GM19468 (cell line): ENCODE results near the gene ZNF134.
A peak's percentile ranks its signal among the peaks of the same experiment; 100 is the strongest.

Experiments used
- ATAC-seq: cut with Tn5 transposase; IDR thresholded peaks from one replicate; pipeline ENCODE4 v1.9.1; 2021; ENCODE audit warnings: mild to moderate bottlenecking, moderate library complexity, moderate number of reproducible peaks; ENCODE audit not compliant: unreplicated experiment; ENCODE audit errors: extremely low read depth

Gene ZNF134

GRCh38 chr19:57613941-57614743 is at the start of gene ZNF134:
TSS of gene ZNF134 (plus strand) at chr19:57614242. CDS start at chr19:57619469, 5,227 bp downstream.
- no peak for ATAC-seq

DNA sequence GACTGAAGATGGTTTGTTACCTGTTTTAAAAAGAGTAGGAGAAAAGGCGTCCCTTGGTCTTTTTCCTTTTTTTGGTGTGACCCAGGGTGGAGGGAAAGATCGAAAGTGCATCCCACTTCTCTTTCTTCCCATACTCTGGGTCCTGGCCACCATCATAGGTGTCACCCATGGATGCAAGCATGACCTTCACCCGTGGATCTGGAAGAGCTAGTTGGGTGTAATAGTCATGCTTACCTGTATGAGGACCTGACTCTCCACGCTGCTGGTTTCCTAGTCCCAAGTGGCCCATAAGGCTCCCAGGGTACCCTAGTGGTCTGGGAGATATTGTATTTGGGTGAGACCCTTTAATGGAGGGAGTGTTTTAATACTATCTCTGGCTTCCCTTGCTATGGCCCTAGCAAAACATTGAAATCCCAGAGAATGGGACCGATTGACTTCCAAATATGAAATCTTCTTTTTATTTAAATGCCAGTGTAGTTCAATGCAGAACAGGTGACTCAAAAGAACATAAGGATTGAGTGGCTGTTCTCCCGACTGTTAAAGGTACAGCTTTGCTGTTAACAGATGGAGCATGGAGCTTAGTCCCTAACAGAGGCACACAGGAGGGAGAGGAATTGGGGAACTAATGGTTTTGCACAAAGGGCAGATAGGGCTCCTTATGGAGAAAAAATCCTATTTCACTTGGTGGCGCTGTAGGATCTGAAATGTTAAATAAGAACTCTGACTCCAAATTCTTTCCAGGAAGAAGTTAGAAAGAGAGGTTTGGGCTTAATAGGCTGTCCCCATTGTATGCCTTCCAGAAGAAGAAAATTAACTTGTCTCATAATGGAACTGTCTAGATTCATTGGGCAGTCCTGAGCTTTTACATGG is 47.4 kb upstream of the ZNF134 start:
- ATAC-seq: no peak

DNA sequence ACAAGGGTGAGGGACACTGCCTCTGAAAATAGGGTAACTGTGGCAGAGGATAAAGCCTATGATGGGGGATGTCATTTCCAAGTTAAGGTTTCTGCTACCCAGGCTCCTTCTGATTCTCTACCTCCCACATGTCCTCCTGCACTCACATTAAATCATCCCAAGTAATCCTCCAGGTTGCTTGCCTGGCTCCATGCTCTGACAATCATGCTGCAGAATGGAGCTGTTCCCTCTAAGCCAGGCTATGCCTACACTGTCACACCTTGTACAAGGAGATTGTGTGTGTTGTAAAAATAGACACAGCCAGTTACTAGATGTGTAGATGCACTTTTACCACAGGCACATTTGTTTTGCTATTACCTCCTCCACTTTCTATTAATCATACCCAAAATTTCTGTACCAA is 43.3 kb upstream of the ZNF134 start:
- no peak for ATAC-seq

DNA sequence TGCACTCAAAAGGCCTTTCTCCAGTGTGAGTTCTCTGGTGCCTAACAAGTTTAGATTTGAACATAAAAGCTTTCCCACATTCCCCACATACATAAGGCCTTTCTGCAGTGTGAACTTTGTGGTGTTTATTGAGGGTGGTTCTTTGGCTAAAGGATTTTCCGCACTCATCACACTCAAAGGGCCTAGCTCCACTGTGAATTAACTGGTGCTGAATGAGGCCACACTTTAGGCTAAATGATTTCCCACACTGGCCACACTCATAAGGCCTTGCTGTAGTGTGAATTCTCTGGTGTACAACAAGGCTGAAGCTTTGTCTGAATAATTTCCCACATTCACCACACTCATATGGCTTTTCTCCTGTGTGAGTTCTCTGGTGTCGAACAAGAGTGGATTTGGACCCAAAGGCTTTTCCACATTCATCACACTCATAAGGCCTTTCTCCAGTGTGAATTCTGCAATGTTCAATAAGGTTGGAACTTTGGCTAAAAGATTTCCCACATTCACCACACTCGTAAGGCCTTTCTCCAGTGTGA is 41.6 kb upstream of the ZNF134 start:
- ATAC-seq: no peak

DNA sequence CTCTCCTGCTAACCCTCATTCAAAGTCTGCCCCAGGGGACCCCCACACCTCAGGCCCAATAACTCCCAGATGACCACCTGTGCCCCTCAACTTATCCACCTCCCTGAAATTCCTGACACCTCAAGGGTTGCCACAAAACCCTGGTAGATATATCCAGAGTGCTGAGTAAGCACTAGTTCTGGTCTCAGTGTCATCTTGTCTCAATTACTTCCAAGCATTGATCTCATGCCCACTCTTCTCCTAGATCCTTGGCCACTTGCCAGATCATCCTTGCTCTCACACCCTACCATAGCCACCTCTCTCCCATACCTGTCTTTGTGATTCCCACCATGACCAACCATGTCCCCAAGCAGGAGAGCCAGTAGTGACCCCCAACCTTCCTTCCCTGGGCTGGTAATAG is 37.4 kb upstream of the ZNF134 start:
- no peak for ATAC-seq

- peak; percentile 60 for ATAC-seq
Observed at GRCh38 chr19:57578487-57579205, 35.4 kb upstream of the ZNF134 start, which contains the start of gene ZNF416. TSS of gene ZNF416 (minus strand) at chr19:57578911. CDS start at chr19:57578704, 207 bp downstream.

- ATAC-seq: no peak
Observed at GRCh38 chr19:57583104-57583520, 30.9 kb upstream of the ZNF134 start.

- no peak for ATAC-seq
Observed at GRCh38 chr19:57583521-57584416, 30.3 kb upstream of the ZNF134 start, which contains the start of gene ZIK1. TSS of gene ZIK1 (plus strand) at chr19:57584145. CDS start at chr19:57584357, 212 bp downstream.

DNA sequence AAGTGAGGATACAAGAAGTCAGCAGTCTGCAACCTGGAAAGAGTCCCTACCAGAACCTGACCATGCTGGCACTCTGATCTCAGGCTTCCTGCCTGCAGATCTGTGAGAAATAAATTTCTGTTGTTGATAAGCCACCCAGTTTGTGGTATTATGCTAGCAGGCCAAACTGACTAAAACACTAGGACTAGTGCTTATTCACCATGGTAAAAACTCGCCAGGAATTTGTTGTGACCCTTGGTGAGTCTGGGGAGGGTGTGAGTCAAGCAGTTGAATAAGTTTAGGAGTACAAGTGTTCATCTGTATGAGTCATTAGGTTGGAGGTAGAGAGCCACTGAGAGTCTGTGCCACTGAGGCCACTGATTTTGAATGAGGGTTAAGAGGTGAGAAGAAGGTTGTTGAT is 26.5 kb upstream of the ZNF134 start:
- no peak for ATAC-seq

GRCh38 chr19:57599377-57599760 is 14.7 kb upstream of the ZNF134 start:
- no peak for ATAC-seq

DNA sequence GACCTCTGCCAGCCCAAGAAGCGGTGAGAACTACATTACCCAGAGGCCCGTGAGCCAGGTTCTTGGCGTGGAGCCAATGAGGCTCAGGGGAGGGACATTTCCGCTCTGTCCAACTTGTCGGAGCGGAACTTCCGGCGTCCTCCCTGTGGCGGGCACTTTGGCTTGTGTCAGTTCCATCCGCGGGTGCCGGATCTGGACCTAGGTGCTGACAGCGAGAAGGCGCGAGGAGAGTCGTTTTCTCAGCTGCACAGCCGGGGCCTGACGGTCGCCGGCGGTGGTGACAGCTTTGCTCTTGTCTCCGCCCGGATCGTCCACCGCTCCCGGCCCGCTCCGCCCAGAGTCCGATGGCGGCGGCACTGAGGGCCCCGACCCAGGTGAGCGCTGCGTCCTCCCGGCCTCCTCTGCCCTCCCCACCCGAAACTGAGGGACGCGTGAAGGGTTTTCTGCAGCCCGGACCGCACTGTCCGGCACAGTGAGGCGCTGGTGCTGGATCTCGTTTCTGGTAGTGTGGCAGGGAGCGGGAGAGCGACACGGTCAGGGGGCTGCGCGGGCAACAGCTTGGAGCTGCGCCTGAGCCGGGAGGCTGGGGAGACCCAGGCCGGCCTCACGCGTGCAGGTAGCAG is 14.2 kb upstream of the ZNF134 start, which contains the start of gene ZNF530:
TSS of gene ZNF530 (plus strand) at position 125 of the 623 bp plus-strand sequence. CDS start 4,461 bp downstream, outside the sequence.
- peak; percentile 94 for ATAC-seq

GRCh38 chr19:57606931-57607330 is 7.1 kb upstream of the ZNF134 start:
- no peak for ATAC-seq

GRCh38 chr19:57611113-57611512 is 2.9 kb upstream of the ZNF134 start:
- ATAC-seq: no peak

- no peak for ATAC-seq
Observed at GRCh38 chr19:57615346-57615745, 1.3 kb downstream of the ZNF134 start.

GRCh38 chr19:57620673-57621348 is 6.8 kb downstream of the ZNF134 start:
- no peak for ATAC-seq

DNA sequence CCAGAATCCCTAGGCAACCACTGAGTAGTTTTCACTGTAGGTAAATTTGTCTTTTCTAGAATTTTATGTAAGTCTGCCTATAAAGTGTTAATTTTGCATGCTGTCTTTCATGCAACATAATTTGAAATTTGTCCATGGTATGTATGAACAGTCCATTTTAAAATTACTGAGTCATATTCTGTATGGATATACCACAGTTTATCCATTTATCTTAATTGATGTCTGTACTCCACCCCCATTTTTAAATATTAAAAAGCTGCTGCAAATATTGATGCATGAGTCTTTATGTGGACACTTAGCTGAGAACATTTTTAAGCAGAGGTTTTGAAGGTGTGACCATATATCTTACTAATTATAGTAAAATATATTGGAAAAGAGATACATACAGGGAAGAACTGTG is 9.0 kb downstream of the ZNF134 start:
- ATAC-seq: no peak

- peak; percentile 70 for ATAC-seq
Observed at GRCh38 chr19:57632987-57633831, 19.2 kb downstream of the ZNF134 start, which contains the start of gene ZNF211. TSS of gene ZNF211 (plus strand) at chr19:57633168. CDS start at chr19:57633347, 179 bp downstream.
